ENCODE data around the gene FAM76A.

The FAM76A gene

DNA sequence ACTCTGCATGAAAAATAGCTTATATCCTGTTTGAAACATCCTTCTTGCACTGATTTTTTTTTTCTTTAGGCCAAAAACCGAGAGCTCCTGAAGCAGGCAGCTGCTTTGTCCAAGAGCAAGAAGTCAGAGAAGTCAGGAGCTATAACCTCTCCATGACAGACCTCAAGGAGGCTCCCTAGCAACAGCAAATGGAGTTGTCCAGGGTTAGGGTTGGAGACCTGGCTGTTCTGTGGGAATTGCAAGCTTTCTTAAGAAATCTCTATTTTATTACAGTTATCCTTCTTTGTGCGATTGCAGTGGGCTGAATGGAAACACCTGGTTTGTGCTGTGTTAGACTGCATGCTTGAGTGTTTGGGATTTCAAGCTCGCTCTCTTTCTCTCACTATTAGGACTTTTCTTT, 34.7 kb downstream of the FAM76A start:
- TF ChIP-seq ISL1 (CRISPR knock-in tag; IDR thresholded peaks at IDR 0.05) (no peak), SNAI2 (CRISPR knock-in tag; IDR thresholded peaks at IDR 0.05) (no peak), ARNTL (CRISPR knock-in tag; IDR thresholded peaks at IDR 0.05; ENCODE audit: borderline replicate concordance, low read depth) (no peak), RARB (CRISPR knock-in tag; IDR thresholded peaks at IDR 0.05) (no peak), PPARA (CRISPR knock-in tag; IDR thresholded peaks at IDR 0.05; ENCODE audit: borderline replicate concordance) (no peak), ZFP30 (CRISPR knock-in tag; IDR thresholded peaks at IDR 0.05) (no peak)
- ATAC-seq = peak; percentile 53; the same call in 2 of the 3 replicates

DNA sequence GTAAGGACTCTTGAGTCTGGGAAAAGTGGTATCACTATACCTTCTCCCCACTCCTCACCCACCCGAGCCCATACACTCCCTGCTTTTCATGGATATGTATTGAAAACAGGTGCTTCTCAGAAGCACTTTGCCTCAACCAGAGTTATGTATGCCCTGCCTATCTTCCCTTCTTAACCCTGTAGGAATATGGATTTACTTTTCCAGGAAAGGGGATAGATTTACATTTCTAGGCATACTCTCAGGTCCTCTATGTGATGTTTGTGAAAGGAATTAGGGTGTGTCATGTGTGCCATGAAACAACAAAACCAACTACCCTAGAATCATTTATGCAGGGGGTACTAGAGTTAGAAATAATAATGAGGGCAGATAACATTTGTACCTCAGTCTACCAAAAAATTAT, 36.3 kb downstream of the FAM76A start:
- ATAC-seq = no peak
- no peak for TF ChIP-seq ZNF565 (CRISPR knock-in tag; conservative IDR thresholded peaks at IDR 0.05; ENCODE audit: low read depth)
- TF ChIP-seq, protein P1, sequence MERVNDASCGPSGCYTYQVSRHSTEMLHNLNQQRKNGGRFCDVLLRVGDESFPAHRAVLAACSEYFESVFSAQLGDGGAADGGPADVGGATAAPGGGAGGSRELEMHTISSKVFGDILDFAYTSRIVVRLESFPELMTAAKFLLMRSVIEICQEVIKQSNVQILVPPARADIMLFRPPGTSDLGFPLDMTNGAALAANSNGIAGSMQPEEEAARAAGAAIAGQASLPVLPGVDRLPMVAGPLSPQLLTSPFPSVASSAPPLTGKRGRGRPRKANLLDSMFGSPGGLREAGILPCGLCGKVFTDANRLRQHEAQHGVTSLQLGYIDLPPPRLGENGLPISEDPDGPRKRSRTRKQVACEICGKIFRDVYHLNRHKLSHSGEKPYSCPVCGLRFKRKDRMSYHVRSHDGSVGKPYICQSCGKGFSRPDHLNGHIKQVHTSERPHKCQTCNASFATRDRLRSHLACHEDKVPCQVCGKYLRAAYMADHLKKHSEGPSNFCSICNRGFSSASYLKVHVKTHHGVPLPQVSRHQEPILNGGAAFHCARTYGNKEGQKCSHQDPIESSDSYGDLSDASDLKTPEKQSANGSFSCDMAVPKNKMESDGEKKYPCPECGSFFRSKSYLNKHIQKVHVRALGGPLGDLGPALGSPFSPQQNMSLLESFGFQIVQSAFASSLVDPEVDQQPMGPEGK (CRISPR knock-in tag; IDR thresholded peaks at IDR 0.05; ENCODE audit: borderline replicate concordance) = no peak
- TF ChIP-seq ZNF8 (CRISPR knock-in tag; IDR thresholded peaks at IDR 0.05) = no peak
- TF ChIP-seq ARNTL (CRISPR knock-in tag; IDR thresholded peaks at IDR 0.05; ENCODE audit: borderline replicate concordance, low read depth) = no peak
- no peak for TF ChIP-seq BACH2 (CRISPR knock-in tag; IDR thresholded peaks at IDR 0.05; ENCODE audit: borderline replicate concordance)
- no peak for TF ChIP-seq RARB (CRISPR knock-in tag; IDR thresholded peaks at IDR 0.05)
- TF ChIP-seq, protein P2, sequence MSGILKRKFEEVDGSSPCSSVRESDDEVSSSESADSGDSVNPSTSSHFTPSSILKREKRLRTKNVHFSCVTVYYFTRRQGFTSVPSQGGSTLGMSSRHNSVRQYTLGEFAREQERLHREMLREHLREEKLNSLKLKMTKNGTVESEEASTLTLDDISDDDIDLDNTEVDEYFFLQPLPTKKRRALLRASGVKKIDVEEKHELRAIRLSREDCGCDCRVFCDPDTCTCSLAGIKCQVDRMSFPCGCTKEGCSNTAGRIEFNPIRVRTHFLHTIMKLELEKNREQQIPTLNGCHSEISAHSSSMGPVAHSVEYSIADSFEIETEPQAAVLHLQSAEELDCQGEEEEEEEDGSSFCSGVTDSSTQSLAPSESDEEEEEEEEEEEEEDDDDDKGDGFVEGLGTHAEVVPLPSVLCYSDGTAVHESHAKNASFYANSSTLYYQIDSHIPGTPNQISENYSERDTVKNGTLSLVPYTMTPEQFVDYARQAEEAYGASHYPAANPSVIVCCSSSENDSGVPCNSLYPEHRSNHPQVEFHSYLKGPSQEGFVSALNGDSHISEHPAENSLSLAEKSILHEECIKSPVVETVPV (CRISPR knock-in tag; IDR thresholded peaks at IDR 0.05) = no peak
- TF ChIP-seq TCF4 (CRISPR knock-in tag; IDR thresholded peaks at IDR 0.05; ENCODE audit: borderline replicate concordance) = no peak
- TF ChIP-seq, protein P3, sequence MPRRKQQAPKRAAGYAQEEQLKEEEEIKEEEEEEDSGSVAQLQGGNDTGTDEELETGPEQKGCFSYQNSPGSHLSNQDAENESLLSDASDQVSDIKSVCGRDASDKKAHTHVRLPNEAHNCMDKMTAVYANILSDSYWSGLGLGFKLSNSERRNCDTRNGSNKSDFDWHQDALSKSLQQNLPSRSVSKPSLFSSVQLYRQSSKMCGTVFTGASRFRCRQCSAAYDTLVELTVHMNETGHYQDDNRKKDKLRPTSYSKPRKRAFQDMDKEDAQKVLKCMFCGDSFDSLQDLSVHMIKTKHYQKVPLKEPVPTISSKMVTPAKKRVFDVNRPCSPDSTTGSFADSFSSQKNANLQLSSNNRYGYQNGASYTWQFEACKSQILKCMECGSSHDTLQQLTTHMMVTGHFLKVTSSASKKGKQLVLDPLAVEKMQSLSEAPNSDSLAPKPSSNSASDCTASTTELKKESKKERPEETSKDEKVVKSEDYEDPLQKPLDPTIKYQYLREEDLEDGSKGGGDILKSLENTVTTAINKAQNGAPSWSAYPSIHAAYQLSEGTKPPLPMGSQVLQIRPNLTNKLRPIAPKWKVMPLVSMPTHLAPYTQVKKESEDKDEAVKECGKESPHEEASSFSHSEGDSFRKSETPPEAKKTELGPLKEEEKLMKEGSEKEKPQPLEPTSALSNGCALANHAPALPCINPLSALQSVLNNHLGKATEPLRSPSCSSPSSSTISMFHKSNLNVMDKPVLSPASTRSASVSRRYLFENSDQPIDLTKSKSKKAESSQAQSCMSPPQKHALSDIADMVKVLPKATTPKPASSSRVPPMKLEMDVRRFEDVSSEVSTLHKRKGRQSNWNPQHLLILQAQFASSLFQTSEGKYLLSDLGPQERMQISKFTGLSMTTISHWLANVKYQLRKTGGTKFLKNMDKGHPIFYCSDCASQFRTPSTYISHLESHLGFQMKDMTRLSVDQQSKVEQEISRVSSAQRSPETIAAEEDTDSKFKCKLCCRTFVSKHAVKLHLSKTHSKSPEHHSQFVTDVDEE (CRISPR knock-in tag; IDR thresholded peaks at IDR 0.05) = no peak
- no peak for TF ChIP-seq CSDC2 (CRISPR knock-in tag; IDR thresholded peaks at IDR 0.05)
- no peak for TF ChIP-seq PPARA (CRISPR knock-in tag; IDR thresholded peaks at IDR 0.05; ENCODE audit: borderline replicate concordance)
- TF ChIP-seq TOX (CRISPR knock-in tag; IDR thresholded peaks at IDR 0.05; ENCODE audit: borderline replicate concordance) = no peak
- TF ChIP-seq ISL1 (CRISPR knock-in tag; IDR thresholded peaks at IDR 0.05) = no peak

DNA sequence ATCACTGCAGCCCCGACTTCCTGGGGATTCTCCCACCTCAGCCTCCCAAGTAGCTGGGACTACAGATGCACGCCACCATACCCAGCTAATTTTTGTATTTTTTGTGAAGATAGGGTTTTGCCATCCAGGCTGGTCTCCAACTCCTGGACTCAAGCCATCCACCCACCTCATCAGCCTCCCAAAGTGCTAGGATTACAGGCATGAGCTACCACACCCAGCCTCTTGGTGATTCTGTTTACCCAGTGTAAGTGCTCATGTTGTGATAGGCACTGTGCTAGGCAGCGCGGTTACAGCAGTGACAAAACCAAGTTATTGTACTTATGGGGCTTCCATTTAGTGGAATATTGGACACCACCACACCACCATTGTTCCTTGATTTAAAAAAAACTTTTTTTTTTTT, 37.6 kb downstream of the FAM76A start:
- TF ChIP-seq ZC3H10 (CRISPR knock-in tag; IDR thresholded peaks at IDR 0.05) = no peak
- no peak for ATAC-seq

DNA sequence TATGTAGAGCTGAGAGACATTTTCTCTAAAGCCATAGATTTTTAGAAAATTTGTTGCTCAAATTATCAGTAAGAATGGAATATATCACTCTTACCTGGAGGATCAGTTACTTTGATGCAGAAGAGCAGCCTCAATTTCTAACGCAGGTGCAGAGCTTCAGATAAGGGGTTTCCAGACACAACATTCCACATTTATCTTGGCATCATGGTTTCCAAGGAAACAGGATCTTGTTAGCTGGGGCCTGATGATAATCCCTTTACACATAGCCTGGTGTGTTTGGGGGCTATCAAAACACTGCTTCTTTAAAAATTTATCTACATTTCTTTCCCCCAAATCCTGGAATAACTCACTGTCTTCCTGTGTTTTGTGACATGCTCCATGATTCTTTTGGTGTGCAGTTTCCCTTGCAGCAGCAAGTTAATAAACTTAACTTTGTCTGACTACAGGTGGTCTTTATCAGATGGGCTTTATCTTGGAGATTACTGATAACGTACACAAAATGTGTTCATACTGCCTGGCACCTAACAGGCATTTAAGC, 44.6 kb downstream of the FAM76A start:
- no peak for ATAC-seq

DNA sequence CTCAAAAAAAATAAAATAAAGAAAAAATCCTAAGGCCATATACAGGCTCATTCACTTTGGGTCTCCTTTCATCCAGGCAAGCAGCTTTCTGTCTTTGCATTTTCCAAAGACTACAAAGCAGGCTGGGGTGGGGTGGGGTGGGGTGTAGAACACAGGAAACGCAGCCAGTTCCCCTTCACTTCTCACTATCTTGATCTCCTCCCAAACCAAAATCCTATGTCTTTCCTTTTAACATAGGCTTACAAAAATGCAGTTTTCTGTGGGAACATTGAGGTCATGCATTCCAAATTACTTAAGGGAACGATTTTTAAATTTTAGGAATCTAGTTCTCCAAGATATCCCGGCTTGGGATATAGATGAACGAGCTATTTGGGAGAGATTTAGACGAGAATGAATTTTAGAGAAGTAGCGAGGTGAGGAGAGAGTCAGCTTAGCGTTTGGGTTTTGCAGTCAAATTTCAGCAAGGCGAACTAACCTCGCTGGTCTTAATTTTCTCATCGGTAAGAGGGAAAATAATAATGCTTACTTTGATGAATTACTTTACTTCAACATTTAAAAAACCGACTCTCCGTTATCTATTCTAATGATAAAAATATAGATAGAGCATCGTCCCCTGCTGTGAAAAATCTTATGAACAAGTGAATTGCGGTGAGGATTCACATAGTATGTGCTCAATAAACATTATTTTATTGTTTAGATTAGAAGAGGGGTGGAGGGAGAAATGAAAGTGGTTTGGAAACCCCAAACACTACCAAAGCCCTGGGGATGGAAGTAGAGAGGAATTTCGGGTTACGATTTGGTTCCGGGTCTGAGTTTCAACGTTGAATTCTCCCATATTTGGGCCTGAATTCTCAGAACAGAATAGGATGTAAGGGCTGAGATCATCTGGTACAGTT, 46.5 kb downstream of the FAM76A start:
- TF ChIP-seq OSR1 (CRISPR knock-in tag; IDR thresholded peaks at IDR 0.05) (no peak), RARB (CRISPR knock-in tag; IDR thresholded peaks at IDR 0.05) (no peak)

More for the DNA sequence above, 44.6 kb downstream of the FAM76A start:
- TF ChIP-seq ZC3H10 (CRISPR knock-in tag; IDR thresholded peaks at IDR 0.05) (no peak), TCF4 (CRISPR knock-in tag; IDR thresholded peaks at IDR 0.05; ENCODE audit: borderline replicate concordance) (peak; percentile 67; the same call in 1 of the 2 replicates), GLIS3 (CRISPR knock-in tag; IDR thresholded peaks at IDR 0.05) (no peak), ZFP3 (CRISPR knock-in tag; IDR thresholded peaks at IDR 0.05) (no peak), BACH2 (CRISPR knock-in tag; IDR thresholded peaks at IDR 0.05; ENCODE audit: borderline replicate concordance) (no peak), ZNF8 (CRISPR knock-in tag; IDR thresholded peaks at IDR 0.05) (no peak), ISL1 (CRISPR knock-in tag; IDR thresholded peaks at IDR 0.05) (no peak)

More for the DNA sequence above, 46.5 kb downstream of the FAM76A start:
- no peak for ATAC-seq
